Measurements from ENCODE around the gene ALK.

The ALK gene

DNA sequence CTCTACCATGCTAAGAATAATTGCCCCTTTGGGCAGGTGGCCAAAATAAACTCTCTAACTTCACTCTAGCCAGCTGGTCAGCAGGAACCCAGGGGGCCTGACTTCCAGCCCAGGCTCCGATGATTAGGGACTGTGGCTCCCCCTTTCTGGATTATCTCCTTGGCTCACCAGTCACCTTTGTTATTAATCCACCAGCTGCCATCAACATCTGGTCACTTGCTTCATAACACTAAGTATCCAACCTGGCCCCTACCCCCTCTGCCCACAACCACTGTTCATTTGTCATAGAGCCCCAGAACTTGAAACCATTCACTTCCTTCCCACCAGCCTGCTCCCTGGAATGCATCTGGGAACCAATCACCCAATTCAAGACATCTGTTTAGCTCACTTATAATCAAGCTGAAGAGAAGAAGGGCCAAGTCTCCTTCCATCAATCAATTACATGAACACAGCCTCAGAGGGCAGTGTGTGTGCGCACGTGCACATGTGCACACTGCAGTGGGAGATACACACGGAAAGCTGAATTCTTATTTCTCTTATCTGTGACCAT lies 215.1 kb downstream of the ALK start:
- no peak for DNase-seq

DNA sequence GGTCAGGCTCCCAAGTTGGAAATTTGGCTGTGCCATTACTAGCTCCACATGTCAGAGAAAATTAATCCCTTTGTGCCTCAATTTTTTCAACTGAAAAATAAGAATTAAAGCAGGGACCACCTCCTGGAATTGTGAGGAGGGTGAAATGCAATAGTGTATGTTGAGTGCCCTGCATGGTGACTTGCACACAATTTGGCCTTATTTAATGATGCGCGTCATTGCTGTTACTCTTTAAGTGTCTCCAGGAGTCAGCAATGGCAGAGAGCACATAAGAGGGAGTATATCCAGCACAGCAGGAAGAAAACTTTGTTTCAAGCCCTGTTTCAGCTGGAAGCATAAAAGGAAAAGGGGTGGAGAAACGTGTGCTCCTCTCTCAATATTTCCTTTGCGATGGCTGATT lies 215.8 kb downstream of the ALK start:
- DNase-seq: no peak

DNA sequence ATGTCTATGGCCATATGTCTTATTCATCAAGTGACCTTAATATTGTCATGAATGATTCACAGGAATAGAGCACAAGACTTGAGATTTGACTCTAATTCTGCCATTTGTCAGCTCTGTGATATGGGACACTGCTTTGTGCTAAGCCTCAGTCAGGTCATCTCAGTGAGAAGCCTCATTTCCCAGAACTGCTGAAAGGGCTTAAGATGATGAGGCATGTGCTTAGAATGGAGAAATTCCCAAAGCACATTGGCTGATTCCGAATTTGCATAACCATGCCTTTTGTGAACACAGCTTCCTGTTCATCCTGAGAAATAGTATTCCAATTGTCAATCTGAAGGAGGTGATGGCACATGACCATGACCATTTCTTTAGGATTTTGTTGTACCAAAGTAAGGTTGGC lies 218.1 kb downstream of the ALK start:
- DNase-seq: no peak

DNA sequence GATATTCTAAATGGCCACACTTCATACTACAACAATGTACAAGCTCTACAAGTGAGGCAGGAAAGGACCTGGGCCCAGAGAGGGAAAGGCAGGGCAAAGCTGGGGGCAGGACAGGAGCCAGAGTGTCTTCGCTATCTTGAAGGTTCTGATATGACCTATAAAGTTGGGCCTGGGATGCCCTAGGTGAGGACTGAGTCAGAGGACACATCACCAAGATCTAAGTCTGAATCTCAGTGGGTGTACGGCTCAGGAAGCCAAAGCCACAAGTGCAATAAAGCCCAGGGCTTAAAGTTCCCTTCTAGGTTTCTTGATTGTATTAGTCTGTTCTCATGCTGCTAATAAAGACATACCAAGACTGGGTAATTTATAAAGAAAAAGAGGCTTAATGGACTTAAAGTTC lies 219.1 kb downstream of the ALK start:
- DNase-seq: no peak

DNA sequence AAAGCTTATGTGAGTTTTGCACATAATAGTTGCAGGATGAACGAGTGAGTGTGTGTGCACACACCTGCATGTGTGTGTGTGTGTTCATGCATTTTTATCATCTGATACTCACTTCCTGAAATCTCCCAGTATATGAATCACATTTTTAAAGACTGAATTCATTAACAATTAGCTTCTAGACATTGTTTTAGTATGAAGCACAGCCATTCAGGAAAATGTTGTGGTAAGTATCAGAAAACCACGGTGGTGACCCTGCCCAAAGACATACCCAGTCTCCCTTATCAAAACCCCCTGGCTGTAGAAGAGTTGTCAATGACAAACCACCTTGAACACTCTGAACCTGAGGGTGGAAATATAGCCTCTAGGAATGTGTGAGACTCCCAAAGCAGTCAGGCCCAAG lies 220.8 kb downstream of the ALK start:
- no peak for DNase-seq

DNA sequence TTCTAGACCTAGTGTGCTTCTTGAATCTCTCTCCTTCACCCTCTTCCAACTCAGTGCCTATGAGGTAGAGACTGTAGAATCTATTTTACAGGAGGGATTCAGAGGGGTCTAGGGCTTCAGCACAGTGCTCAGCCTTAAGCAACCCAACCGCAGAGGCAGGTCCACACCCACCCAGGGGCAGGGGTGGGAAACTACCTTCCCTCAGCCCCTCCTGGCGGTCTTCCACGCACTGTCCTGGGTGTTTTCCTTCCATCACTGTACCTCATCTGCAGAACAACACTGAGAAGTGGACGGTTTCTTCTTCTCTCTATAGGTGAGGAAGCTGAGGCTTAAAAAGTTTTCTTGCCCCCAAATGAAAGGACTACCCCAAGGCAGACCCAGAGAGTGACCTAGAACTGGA lies 222.3 kb downstream of the ALK start:
- no peak for DNase-seq

DNA sequence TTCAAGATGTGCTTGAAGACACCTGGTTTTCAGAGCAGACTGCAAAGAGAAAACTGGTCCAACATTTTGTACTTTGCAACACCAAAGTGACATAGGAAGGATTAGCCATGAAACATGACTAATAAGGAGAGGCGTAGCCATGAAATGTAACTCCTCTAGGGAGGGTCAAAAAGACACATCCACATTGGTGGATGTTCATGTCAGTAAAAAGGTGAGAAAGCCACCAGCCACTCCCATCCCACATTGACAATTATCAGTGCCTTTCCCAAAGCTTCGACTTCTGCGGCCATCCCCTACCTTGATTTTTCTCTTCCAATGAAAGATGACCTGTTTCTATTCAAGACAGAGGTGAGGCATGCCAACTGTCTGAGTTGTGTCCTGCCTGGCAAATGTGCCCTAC lies 223.2 kb downstream of the ALK start:
- DNase-seq: no peak

DNA sequence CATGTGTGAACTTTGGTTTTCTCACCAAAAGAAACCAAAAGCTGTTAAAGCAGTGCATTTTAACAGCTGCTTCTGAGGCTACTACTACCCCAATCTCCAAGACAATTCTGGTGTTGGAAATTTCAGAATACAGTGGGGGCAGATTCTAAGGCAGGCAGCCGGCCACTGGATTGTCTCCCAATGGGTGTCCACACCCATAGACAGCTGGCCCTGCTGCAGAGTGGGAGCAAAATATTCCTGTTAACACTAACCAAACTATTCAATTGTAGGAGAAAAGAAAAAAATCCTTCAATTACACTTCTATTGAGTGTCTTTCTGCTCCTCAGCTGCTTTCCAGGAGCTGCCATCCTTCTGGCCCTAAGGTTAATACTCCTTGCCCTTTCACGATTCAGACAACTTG lies 223.7 kb downstream of the ALK start:
- DNase-seq: peak; percentile 57

DNA sequence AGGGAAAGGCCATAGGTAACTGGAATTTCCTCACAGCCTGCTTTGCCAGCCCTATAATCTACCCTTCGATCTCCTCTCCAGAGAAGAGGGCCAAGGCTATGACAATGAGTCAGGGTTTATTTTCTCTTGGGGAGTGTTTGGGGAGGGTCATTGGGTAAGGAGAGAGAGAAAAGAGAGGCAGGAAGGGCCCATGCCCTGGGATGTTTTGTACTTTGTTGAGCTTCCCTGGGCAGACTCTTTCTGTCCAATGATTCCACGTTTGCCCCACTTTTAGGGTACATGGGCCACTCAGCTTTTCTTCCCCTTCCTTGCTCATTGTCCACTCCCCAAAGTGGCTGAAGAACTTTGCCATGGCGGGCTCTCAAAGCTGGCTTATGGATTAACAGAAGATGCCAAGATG lies 224.2 kb downstream of the ALK start:
- DNase-seq: no peak

DNA sequence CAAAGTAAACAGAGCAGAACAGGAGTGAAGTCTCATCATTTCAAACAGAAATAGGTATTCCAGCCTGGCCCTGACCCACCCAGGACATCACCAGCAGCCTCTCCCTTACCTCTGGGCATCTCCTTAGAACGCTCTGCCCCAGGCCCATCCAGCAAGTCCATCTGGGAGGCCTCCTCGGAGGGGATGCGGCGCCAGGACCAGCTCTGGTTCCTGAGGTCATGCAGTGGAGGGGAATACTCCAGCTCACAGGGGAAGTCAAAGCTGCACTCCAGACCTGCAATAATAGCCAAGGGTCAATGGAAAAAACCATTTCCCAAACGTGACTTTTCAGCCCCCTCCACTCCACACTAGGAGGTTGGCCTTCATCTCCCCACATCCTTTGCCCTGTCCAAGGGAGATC lies 226.6 kb downstream of the ALK start:
- DNase-seq: no peak

DNA sequence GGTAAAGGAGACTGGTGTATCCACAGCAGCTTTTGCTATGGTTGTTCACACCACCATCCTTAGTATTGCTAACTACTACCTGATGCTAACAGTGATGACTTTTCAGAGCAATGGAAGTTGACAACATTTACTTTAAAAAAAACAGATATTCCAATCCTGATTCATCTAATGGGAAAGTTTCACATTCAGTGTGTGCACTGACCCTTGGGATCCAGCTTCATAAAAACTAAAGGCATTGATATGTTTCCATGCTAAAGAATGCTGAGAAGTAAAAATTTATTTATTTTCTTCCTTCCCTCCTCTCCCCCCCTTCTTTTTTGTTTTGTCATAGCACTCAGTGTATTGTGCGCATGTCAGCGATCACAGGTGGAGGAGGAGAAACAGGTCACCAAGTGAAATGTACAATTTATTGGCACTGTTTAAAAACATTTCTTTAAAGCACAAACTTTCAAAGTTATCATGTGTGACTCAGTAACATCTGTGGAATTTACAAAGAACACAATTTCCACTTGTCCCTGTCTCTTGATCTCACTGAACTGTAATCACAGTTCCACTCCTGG lies 229.9 kb downstream of the ALK start:
- no peak for DNase-seq

DNA sequence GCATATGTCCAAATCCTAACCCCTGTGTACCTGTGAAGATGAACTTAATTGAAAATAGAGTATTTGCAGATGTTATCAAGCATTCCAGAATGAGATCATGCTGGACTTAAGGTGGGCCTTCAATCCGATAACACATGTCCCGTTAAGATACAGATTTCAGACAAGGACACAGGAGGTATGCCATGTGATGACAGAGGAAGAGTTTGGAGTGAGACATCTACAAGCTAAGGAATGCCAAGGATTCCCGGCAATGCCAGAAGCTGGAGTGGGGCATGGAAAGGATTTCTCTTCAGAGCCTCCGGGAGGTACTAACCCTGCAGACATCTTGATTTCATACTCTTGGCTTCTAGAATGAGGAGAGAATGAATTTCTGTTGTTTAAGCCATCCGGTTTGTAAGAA lies 231.7 kb downstream of the ALK start:
- no peak for DNase-seq

DNA sequence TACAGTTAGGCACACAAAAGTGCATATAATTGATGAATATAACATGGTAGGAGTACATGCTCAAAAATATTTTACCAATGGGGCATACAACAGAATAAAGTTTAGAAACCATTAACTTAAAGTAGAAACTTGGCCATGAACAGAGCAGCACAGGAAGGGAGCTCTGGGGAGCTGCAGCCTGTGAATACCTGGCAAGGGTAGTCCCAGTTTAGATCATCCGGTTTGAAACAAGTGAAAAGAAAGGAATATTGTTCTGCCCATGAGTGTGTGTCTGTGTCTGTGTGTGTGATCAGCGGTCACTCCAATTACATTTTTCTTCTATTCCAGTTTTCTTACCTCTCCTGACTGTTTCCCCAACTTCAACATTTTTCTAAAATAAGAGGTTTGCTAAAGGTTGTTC lies 233.0 kb downstream of the ALK start:
- no peak for DNase-seq

DNA sequence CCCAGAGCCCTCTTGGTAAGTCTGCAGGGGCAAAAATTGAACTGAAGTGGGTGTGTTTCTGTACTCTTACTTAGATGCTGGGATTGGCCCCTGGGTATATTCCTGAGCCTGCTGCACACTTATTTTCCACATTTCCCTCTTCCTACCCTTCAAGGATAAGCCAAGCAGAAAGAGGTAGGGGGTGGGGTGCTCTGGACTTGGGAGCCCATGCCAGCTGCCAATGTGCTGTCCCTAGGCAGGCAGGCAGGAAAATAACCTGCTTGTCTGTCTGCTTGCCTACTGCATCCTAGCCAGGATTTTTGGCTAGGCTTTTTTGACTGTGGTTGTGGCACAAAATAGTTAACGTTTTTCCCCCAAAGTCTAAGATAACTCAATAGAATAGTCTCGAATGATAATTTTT lies 234.3 kb downstream of the ALK start:
- no peak for DNase-seq

DNA sequence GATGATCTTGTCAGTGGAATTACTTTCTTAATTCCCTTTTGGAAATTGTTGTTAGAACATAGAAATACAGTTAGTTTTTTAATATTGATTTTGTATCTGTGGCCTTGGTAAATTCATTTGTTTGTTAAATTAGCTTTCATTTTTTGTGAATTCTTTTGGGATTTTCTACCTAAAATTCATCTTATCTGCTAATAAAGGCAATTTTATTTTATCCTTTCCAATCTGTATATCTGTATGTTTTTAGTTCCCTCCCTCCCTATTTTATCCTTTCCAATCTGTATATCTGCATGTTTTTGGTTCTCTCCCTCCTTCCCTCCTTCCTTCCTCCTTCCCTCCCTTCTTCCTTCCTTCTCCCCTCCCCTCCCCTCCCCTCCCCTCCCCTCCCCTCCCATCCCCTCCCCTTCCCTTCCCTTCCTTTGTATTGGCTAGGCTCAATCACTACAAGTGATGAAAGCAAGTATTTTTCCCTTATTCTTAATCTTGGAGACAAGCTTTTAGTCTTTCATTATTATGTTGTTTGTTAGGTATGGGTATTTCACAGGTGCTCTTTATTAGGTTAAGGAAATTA lies 244.4 kb downstream of the ALK start:
- DNase-seq: no peak

DNA sequence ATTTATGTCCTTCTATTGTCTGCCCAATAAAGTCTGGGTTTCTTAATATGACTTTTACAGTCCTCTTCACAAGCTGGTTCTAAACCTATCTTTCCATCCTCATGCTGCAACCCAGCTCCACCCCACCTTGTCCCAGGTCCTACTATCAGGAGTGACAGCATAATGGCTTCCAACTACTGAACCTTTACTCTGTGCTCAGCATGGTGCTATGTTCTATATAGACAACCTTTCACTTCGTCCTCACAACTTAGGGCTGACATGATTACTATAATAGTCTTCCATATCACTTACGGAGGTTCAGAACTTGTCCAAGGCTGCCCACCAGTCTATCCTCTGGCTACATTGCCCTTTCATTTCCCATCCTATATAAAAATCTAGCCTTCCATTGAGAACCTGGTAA lies 256.8 kb downstream of the ALK start:
- DNase-seq: no peak

DNA sequence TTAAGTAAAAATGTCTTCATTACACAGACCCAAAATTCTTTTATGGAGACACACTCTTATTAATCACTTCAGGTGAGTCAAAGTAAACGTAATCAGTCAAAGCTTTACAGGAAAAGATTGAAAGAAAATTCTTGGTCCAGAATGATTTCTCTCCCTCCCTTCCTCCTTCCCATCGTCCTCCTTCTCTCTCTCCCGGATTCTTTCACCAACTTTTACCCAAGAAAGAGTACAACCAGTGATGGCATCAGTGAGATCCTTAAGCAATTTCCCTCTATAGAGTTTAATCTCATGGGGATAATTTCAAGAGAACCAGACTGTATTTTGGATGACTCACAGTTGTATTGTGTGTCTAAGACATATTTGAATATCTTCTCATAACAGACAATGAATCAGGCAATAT lies 258.1 kb downstream of the ALK start:
- no peak for DNase-seq

DNA sequence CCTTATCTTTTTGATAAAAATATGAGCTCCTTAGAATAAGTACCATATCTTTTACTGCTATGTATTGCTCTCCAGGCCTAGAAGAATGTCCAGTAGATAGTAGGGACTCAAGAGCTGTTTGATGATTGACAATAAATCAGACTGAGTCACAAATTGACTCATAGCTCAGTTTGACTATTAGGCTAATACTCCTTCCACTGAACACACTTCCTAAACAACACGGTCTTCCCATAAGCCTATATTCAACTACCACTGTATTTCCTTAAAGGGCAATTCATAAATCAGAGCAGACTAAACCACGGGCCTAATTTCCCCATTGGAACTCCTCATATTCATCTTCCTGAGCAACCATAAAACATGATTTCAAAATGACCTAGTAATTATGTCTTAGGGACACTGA lies 258.5 kb downstream of the ALK start:
- DNase-seq: no peak

DNA sequence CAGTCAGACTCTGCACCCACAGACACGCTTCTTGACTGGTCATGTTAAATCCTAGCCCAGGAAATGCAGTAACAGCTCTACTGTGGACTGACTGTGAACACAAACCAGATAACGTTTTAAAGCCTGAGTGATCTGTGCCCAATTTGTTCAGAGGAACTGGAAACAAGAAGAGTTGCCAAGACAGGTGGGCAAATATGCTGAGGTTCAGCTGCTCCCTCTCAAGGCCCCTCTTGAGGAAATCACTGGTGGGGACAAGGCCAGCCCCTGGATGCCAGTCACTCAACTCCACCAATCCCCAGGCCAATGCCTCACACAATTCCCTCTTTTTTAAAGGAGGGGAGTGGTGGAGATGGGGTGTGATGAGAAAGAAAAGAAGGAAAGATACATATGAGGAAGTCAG lies 261.2 kb downstream of the ALK start:
- DNase-seq: no peak

DNA sequence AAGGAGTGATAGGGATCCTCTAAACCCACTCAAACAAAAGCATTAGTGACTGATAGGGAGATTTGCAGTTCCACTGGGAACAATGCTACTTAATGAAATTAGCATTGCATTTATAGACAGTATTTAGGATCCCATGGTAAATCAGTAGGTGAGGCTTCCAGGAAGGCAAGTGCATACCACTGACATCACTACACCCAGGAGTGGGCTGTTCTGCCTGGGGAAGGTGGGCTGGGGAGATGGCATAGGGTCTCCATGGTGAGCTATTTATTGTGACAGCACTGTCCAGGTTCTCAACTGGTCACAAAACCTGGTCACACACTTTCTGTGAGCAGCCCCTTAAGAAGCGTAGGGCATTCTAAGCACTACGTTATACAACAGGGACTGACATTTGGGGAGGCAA lies 262.2 kb downstream of the ALK start:
- DNase-seq: no peak

DNA sequence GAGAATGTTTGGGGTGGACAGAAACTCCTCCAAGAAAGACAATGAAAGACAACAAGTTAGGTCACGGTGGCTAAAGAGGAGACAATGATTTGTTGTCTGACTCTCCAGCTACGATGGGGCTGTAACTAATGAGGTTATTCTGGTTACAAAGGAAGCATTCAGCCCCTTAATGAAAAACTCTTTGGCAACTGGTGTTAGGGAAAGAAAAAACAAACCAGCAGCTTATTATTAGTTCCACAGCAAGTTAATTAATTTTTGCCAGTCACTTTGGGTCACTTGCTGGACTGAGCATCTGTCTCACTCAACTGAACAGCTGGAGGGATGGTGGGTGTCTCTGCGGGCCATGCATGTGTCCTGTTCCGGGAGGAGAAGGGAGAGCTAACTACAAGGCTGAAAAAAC lies 263.7 kb downstream of the ALK start:
- DNase-seq: peak; percentile 34

DNA sequence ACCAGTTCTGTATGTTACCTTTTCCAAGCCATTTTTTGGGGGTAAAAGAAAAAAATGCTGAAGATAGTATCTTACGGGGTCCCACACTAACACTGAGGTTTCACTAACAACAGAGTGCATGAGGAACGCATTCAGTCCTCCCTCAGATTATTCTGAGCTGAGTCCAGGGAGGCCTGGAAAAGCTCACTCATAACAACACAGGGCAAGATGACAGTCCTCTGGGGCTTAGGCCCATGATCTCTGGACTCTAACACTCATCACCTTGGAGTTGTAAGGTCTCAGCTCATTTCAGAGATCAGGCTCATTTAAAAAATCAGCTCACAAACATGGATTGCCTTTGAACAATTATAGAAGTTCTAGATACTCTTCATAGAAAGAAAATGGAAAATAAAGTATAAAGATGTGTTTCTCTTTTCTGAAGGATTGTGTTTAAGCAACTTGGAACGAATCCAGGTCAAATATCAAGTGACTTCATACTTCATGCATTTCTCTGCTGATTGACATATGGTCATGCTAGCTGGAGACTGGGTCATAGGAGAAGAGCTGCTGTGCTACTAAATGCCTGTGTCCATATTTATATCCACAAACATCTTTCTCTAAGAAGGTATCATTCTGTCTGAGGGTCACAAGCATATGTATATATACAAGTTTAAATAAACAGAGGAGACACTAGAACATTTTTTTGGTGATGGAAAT lies 265.8 kb downstream of the ALK start:
- no peak for DNase-seq

DNA sequence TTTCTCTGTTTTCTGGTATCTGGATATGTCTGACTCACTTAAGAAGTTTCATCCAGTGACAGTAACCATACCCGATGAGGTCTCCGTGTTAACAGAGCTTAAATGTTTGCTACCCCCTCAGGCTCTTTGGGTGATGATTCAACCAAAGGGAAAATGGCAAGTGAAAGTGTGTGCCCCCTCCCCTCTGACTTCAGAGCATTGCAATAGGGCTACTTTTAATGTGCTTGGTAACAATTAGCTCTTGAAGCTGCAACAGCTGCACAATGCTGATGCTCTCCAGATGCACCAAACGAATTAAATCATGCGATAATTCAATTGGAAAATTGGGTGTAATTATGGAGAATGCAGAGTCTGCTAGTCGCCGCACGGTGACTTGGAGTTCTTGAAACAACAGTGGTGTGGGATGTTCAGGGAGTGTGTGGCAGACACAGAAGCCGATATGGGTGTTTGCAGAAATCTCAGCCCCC lies 270.7 kb downstream of the ALK start:
- DNase-seq: no peak

DNA sequence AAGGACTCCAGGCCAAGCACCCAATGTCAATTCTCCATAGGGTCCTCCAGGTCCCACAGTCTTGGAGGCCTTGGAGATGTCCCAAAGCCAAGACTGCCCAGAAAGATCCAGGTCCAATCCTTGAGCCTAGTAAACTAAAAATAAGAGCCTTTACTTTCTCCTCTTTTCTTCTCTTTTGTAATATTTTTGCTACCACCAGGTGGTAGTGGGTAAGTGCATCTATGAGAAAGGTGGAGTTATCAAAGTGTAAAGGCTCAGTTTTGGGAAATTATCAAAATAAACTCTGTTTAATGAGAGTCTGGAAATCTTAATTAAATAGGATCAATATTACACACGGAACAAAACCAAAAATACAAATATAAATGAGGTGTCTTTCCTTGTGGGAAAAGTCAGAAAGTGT lies 276.4 kb downstream of the ALK start:
- DNase-seq: no peak

DNA sequence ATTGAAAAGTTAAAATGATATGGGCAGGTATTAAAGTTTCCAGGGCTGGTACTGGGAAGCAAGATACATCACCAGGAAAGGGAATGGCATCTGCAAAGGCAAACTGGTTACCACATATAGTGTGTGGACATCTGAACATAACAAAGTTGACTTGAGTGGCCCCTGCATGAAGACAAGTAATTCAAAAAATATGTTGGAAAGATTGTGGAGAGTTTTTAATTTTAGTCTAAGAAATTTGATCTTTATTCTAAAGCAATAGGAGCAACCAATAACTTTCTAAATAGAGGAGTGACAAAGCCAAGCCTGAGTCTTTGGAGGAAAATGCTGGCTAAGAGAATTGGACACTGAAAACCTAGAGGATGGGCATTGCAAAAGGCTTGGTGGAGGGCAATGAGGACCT lies 278.2 kb downstream of the ALK start:
- DNase-seq: no peak
